ENCODE data around the gene CHIA.

CHIA gene

DNA sequence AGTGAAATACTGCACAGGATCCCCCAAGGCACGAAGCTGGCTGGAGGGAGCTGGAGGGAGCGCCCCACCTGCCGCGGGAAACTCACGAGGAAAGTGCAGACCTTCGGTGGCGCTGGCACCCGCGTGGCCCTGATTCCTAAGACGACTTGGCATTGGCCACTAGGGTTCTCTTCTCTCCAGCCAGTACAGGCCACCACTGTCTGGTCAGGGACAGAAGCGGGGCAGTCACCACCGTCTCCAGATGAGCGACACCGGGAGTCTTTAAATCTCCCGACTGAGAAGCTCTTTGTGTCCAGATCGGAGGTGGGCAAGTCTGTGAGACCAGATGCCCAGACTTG is 19.2 kb upstream of the CHIA start:
- Histone ChIP-seq H3K27me3 (ENCODE audit: insufficient read depth, low read depth) (no peaks in the 10 kb centered on the region), H3K27ac (no peak overlapping the region), H2AFZ (ENCODE audit: low read depth) (no peak overlapping the region), H3K36me3 (ENCODE audit: insufficient read depth) (no peaks in the 10 kb centered on the region), H3K4me2 (no peak overlapping the region), H3K9ac (no peak overlapping the region), H3K4me3 (IDR thresholded peaks at IDR 0.05; ENCODE audit: insufficient read depth, low read depth, low read length) (no peak overlapping the region), H4K20me1 (ENCODE audit: insufficient read depth) (no peaks in the 10 kb centered on the region), H3K4me1 (ENCODE audit: low read depth, poor library complexity, severe bottlenecking) (no peaks in the 10 kb centered on the region), H3K79me2 (ENCODE audit: insufficient read depth, low read depth) (no peaks in the 10 kb centered on the region)
- TF ChIP-seq CTCF (conservative IDR thresholded peaks at IDR 0.05; ENCODE audit: low read depth, low read length): no peak

GRCh38 chr1:111272081-111272480 is 18.6 kb upstream of the CHIA start:
- no peak overlapping the region for H3K4me3 ChIP-seq (IDR thresholded peaks at IDR 0.05; ENCODE audit: insufficient read depth, low read depth, low read length)

GRCh38 chr1:111274653-111275052 is 16.0 kb upstream of the CHIA start:
- Histone ChIP-seq H3K79me2 (ENCODE audit: insufficient read depth, low read depth) (no peaks in the 10 kb centered on the region), H3K4me2 (no peak overlapping the region), H2AFZ (ENCODE audit: low read depth) (no peak overlapping the region), H3K27ac (no peak overlapping the region), H3K4me3 (IDR thresholded peaks at IDR 0.05; ENCODE audit: insufficient read depth, low read depth, low read length) (no peak overlapping the region), H3K36me3 (ENCODE audit: insufficient read depth) (no peaks in the 10 kb centered on the region), H3K9ac (no peak overlapping the region), H3K27me3 (ENCODE audit: insufficient read depth, low read depth) (no peaks in the 10 kb centered on the region), H3K4me1 (ENCODE audit: low read depth, poor library complexity, severe bottlenecking) (no peaks in the 10 kb centered on the region), H4K20me1 (ENCODE audit: insufficient read depth) (no peaks in the 10 kb centered on the region)
- no peak for TF ChIP-seq CTCF (conservative IDR thresholded peaks at IDR 0.05; ENCODE audit: low read depth, low read length)

More at GRCh38 chr1:111272081-111272480, 18.6 kb upstream of the CHIA start:
- Histone ChIP-seq H3K4me2 (no peak overlapping the region), H3K4me1 (ENCODE audit: low read depth, poor library complexity, severe bottlenecking) (no peaks in the 10 kb centered on the region), H3K27me3 (ENCODE audit: insufficient read depth, low read depth) (no peaks in the 10 kb centered on the region), H4K20me1 (ENCODE audit: insufficient read depth) (no peaks in the 10 kb centered on the region), H3K36me3 (ENCODE audit: insufficient read depth) (no peaks in the 10 kb centered on the region), H3K79me2 (ENCODE audit: insufficient read depth, low read depth) (no peaks in the 10 kb centered on the region), H3K9ac (no peak overlapping the region), H2AFZ (ENCODE audit: low read depth) (no peak overlapping the region), H3K27ac (no peak overlapping the region)
- TF ChIP-seq CTCF (conservative IDR thresholded peaks at IDR 0.05; ENCODE audit: low read depth, low read length): no peak

DNA sequence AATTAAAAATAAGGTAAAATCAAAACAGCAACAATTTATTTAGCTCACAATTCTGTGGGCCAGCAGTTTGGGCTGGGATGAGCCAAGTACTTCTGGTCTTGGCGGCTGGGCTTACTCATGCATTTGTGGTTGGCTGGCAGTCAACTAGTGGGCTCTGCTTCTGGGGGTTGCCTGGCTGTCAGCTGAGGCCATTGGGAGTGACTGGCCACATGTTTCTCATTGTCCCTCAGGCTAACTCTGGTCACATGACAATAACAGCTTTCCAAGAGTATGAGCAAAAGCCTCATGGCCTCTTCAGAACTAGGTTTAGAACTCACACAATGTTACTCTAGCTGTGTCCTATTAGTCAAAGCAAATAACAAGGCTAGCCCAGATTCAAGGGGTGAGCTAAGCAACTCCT is 15.6 kb upstream of the CHIA start:
- Histone ChIP-seq H3K4me2 (no peak overlapping the region), H3K4me1 (ENCODE audit: low read depth, poor library complexity, severe bottlenecking) (no peaks in the 10 kb centered on the region), H3K9ac (no peak overlapping the region), H3K4me3 (IDR thresholded peaks at IDR 0.05; ENCODE audit: insufficient read depth, low read depth, low read length) (no peak overlapping the region), H3K27me3 (ENCODE audit: insufficient read depth, low read depth) (no peaks in the 10 kb centered on the region), H3K27ac (no peak overlapping the region), H4K20me1 (ENCODE audit: insufficient read depth) (no peaks in the 10 kb centered on the region), H3K36me3 (ENCODE audit: insufficient read depth) (no peaks in the 10 kb centered on the region), H3K79me2 (ENCODE audit: insufficient read depth, low read depth) (no peaks in the 10 kb centered on the region), H2AFZ (ENCODE audit: low read depth) (no peak overlapping the region)
- TF ChIP-seq CTCF (conservative IDR thresholded peaks at IDR 0.05; ENCODE audit: low read depth, low read length): no peak
